ENCODE results near the gene NAALADL2.
"Not testable (repeated sequence)": the region's sequence is repeated elsewhere in the genome, so short reads cannot be mapped to it uniquely, and the experiment has no call there.

The NAALADL2 gene

GRCh38 chr3:175349168-175349567, 490.0 kb downstream of the NAALADL2 start:
- DNase-seq (ENCODE audit: extremely low spot score): no peak
- CTCF ChIA-PET: no interaction called here
- POLR2A ChIA-PET: no interaction called here
- no peak for TF ChIP-seq CTCF (IDR thresholded peaks at IDR 0.05; ENCODE audit: control extremely low read depth, extremely low read depth, low read depth, missing control alignments)

GRCh38 chr3:175355801-175356335, 496.7 kb downstream of the NAALADL2 start:
- no peak for TF ChIP-seq CTCF (IDR thresholded peaks at IDR 0.05; ENCODE audit: control extremely low read depth, extremely low read depth, low read depth, missing control alignments)
- no peak for DNase-seq (ENCODE audit: extremely low spot score)
- CTCF ChIA-PET: no interaction called here
- POLR2A ChIA-PET: no interaction called here

- CTCF ChIA-PET: no interaction called here
- no peak for TF ChIP-seq CTCF (IDR thresholded peaks at IDR 0.05; ENCODE audit: control extremely low read depth, extremely low read depth, low read depth, missing control alignments)
- DNase-seq (ENCODE audit: extremely low spot score): no peak
Observed at GRCh38 chr3:175356899-175357324, 497.8 kb downstream of the NAALADL2 start.

GRCh38 chr3:175357758-175358157, 498.6 kb downstream of the NAALADL2 start:
- DNase-seq (ENCODE audit: extremely low spot score): no peak
- ChIA-PET CTCF (interaction anchor here (0.7 kb wide), 1 partner anchor 60 kb away, joined by 3 read pairs; no protein-coding TSS in a partner anchor), POLR2A (no interaction called here)
- TF ChIP-seq CTCF (IDR thresholded peaks at IDR 0.05; ENCODE audit: control extremely low read depth, extremely low read depth, low read depth, missing control alignments): no peak

More at GRCh38 chr3:175356899-175357324, 497.8 kb downstream of the NAALADL2 start:
- POLR2A ChIA-PET: no interaction called here

- POLR2A ChIA-PET: no interaction called here
- no peak for TF ChIP-seq CTCF (IDR thresholded peaks at IDR 0.05; ENCODE audit: control extremely low read depth, extremely low read depth, low read depth, missing control alignments)
- CTCF ChIA-PET: interaction anchor here (0.7 to 1.4 kb wide), 2 partner anchors 13 to 42 kb away, joined by 3 to 5 read pairs; no protein-coding TSS in a partner anchor
- no peak for DNase-seq (ENCODE audit: extremely low spot score)
Observed at GRCh38 chr3:175358935-175359334, 499.8 kb downstream of the NAALADL2 start.

GRCh38 chr3:175370426-175370825, 511.3 kb downstream of the NAALADL2 start:
- DNase-seq (ENCODE audit: extremely low spot score); POLR2A ChIA-PET; CTCF ChIA-PET: not testable (repeated sequence)

- CTCF ChIA-PET: interaction anchor here (1.3 to 1.6 kb wide), 2 partner anchors 12 to 20 kb away, joined by 4 to 5 read pairs; no protein-coding TSS in a partner anchor
- DNase-seq (ENCODE audit: extremely low spot score); POLR2A ChIA-PET: not testable (repeated sequence)
Observed at GRCh38 chr3:175371187-175371586, 512.1 kb downstream of the NAALADL2 start.

- no peak for TF ChIP-seq CTCF (IDR thresholded peaks at IDR 0.05; ENCODE audit: control extremely low read depth, extremely low read depth, low read depth, missing control alignments)
- DNase-seq (ENCODE audit: extremely low spot score): no peak
- ChIA-PET POLR2A (no interaction called here), CTCF (interaction anchor here (1.3 kb wide), 1 partner anchor 17 kb away, joined by 3 read pairs; no protein-coding TSS in a partner anchor)
Observed at GRCh38 chr3:175374705-175375104, 515.6 kb downstream of the NAALADL2 start.

All from GM10248 (cell line).